IPS-20b (cell line): ENCODE results near the gene SMG6.
"Not testable (repeated sequence)": the region's sequence is repeated elsewhere in the genome, so short reads cannot be mapped to it uniquely, and the experiment has no call there.

Source experiments
- H3K27ac ChIP-seq: one replicate; pipeline ENCODE4 v1.5.1; 2013; ENCODE audit warnings: low read length
- H3K27me3 ChIP-seq: 2 replicates; pipeline ENCODE4 v1.6.1; 2013; ENCODE audit warnings: mild to moderate bottlenecking, low read length, inconsistent platforms; ENCODE audit not compliant: insufficient read depth
- H3K36me3 ChIP-seq: 2 replicates; pipeline ENCODE4 v1.6.1; 2013; ENCODE audit warnings: low read depth, mild to moderate bottlenecking, inconsistent platforms, low read length, moderate library complexity; ENCODE audit not compliant: insufficient read depth
- H3K4me1 ChIP-seq: 2 replicates; pipeline ENCODE4 v1.6.1; 2013; ENCODE audit warnings: mild to moderate bottlenecking, control low read depth, inconsistent platforms, low read length, moderate library complexity; ENCODE audit not compliant: insufficient read depth
- H3K4me3 ChIP-seq: 2 replicates; pipeline ENCODE4 v1.5.1; 2013; ENCODE audit warnings: mild to moderate bottlenecking, low read length, inconsistent platforms
- H3K9ac ChIP-seq: 2 replicates; pipeline ENCODE4 v1.6.1; 2013; ENCODE audit warnings: low read depth, mild to moderate bottlenecking, inconsistent platforms, low read length, moderate library complexity
- H3K9me3 ChIP-seq: 2 replicates; pipeline ENCODE4 v1.6.1; 2013; ENCODE audit warnings: mild to moderate bottlenecking, low read depth, low read length, inconsistent platforms; ENCODE audit not compliant: insufficient read depth

The SMG6 gene

GRCh38 chr17:2178798-2179501, 124.6 kb downstream of the SMG6 start:
- no peak overlapping the region for H3K4me3 ChIP-seq
- no peak overlapping the region for H3K27ac ChIP-seq
- H3K9me3 ChIP-seq = no peaks in the 10 kb centered on the region
- peaks cover 26% of the 10 kb centered on the region for H3K36me3 ChIP-seq
- 0 out of 2 replicates have a peak, but pooled peaks cover 4% of the 10 kb centered on the region for H3K4me1 ChIP-seq
- no peaks in the 10 kb centered on the region for H3K27me3 ChIP-seq
- H3K9ac ChIP-seq = no peak overlapping the region

- Histone ChIP-seq H3K4me3 (no peak overlapping the region), H3K27me3 (no peaks in the 10 kb centered on the region), H3K9me3 (no peaks in the 10 kb centered on the region), H3K9ac (no peak overlapping the region), H3K4me1 (0 out of 2 replicates have a peak, but pooled peaks cover 4% of the 10 kb centered on the region), H3K27ac (no peak overlapping the region), H3K36me3 (peaks cover 25% of the 10 kb centered on the region; the same call in 1 of the 2 replicates)
Observed at GRCh38 chr17:2177235-2177811, 126.3 kb downstream of the SMG6 start.

DNA sequence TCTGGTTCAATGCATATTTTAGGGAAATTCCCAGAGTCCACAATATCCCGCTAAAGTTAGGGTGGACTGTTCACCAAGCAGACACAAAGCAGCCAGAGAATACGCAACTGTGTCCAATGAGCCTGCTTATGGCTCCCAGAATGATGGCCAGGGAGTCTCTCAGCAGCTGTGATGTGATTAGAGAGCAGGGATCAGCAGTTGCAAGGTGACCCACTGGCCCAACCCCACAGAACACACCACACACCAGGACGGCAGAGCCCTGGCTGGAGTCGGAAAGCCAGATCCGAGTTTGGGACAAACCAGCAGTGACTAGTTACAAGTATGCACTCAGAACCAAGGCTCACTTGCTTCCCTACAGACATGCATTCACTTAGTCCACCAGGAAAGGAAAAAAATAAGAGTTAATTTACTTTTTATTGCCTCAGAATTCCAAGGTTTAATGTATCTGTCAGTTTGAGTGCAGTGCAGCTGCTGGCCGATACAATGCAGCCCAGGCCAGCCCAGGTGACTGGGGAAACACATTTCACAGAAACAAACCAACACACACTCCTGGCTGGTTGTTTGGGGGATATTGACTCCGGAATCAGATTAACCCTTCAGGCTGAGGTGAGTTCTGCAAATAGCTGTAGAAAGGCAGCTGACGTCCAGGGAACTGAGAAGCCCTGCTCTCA, 127.0 kb downstream of the SMG6 start:
- Histone ChIP-seq H3K27ac (no peak overlapping the region), H3K36me3 (peaks cover 25% of the 10 kb centered on the region), H3K9ac (no peak overlapping the region), H3K4me3 (no peak overlapping the region), H3K27me3 (no peaks in the 10 kb centered on the region), H3K9me3 (no peaks in the 10 kb centered on the region), H3K4me1 (0 out of 2 replicates have a peak, but pooled peaks cover 4% of the 10 kb centered on the region)

DNA sequence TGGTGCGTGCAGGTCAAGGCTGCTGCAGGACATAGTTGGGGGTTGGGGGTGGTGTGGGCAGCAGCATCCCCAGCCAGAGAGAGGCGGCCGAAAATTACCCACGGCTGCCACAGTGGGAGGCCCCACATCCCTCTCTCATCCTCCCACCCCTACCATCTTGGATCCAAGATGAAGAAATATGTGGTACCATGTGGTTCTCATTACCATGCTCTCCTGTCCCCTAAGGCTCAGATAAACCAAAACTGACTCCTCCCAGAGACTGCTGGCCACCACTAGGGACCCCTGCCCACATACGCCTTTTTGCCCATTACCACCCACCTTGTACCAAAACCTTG, 128.3 kb downstream of the SMG6 start:
- Histone ChIP-seq H3K4me3 (no peak overlapping the region), H3K4me1 (no peaks in the 10 kb centered on the region), H3K36me3 (peaks cover 25% of the 10 kb centered on the region), H3K27ac (no peak overlapping the region), H3K9me3 (no peaks in the 10 kb centered on the region), H3K27me3 (no peaks in the 10 kb centered on the region), H3K9ac (no peak overlapping the region)

- Histone ChIP-seq H3K9me3 (no peaks in the 10 kb centered on the region), H3K4me1 (no peaks in the 10 kb centered on the region), H3K27ac (no peak overlapping the region), H3K27me3 (no peaks in the 10 kb centered on the region), H3K9ac (no peak overlapping the region), H3K4me3 (no peak overlapping the region), H3K36me3 (peaks cover 22% of the 10 kb centered on the region)
Observed at GRCh38 chr17:2174468-2175293, 128.9 kb downstream of the SMG6 start.

- Histone ChIP-seq H3K9me3 (no peaks in the 10 kb centered on the region), H3K4me3 (no peak overlapping the region), H3K27ac (no peak overlapping the region), H3K9ac (no peak overlapping the region), H3K36me3 (peaks cover 27% of the 10 kb centered on the region), H3K4me1 (no peaks in the 10 kb centered on the region), H3K27me3 (no peaks in the 10 kb centered on the region)
Observed at GRCh38 chr17:2174014-2174413, 129.6 kb downstream of the SMG6 start.

GRCh38 chr17:2172999-2173398, 130.6 kb downstream of the SMG6 start:
- Histone ChIP-seq H3K9ac (no peak overlapping the region; the same call in 1 of the 2 replicates), H3K4me1 (no peaks in the 10 kb centered on the region), H3K27me3 (no peaks in the 10 kb centered on the region), H3K36me3 (peaks cover 27% of the 10 kb centered on the region), H3K4me3 (no peak overlapping the region), H3K9me3 (no peaks in the 10 kb centered on the region), H3K27ac (no peak overlapping the region)

DNA sequence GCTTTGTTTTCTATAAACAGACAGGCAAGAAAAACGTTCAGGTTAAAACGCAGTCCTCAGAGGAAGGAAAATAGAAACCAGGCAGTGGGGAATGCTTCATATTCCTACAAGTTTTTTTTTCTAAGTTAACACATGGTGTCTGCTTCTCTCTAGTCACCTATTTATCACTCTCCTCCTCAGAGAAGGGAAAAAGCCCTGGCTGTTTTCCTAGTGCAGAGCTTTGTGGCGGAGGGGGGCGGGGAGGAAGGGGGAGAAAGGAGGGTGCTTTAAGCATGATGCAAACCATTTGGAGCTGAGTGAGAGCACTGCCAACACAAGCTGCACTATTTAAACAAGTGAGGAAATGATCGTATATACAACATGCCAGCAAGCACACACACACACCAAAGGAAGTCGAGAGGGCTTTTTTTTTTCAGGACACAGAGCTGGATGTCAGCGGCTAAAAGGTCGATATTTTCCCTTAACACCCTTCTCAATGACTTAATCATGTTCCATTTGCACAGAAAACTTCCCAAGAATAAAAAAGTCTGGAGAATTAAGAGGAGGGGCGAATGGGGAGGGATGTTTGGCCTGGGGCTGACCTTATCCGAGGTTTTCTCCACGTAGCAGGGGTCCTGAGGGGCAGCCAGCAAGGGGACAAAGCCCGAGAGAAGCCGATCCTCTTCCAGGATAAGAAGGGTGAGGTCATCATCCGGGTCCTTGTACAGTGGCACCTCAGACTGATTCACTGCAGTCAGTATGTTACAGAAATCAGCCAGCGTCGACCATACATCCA, 131.3 kb downstream of the SMG6 start:
- H3K4me1 ChIP-seq = no peaks in the 10 kb centered on the region
- no peak overlapping the region for H3K27ac ChIP-seq

DNA sequence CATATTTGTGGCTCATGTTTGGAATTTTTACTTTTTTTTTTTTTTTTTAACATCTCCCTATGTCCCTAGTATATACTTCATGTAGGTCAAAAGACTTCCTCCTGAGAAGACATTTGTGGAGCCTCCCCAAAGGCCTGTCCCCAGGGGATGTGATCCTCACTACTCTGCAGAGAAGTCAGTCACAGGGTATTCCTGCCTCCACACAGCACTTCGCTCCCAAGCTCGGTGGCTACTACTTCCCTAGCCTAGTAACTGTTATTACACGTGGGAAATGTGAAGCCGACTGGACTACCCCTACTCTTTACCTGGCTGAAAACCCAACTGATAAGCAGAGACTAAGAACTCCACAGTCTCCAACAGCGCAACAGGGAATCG, 131.9 kb downstream of the SMG6 start:
- Histone ChIP-seq H3K27ac (no peak overlapping the region), H3K4me1 (no peaks in the 10 kb centered on the region)

More for the DNA sequence above, 131.3 kb downstream of the SMG6 start:
- H3K27me3 ChIP-seq = no peaks in the 10 kb centered on the region
- no peak overlapping the region for H3K4me3 ChIP-seq
- no peak overlapping the region; the same call in 1 of the 2 replicates for H3K9ac ChIP-seq
- no peaks in the 10 kb centered on the region for H3K9me3 ChIP-seq
- peaks cover 22% of the 10 kb centered on the region for H3K36me3 ChIP-seq

GRCh38 chr17:2170023-2170422, 133.6 kb downstream of the SMG6 start:
- no peaks in the 10 kb centered on the region for H3K9me3 ChIP-seq
- H3K4me3 ChIP-seq = no peak overlapping the region
- H3K36me3 ChIP-seq = peaks cover 25% of the 10 kb centered on the region

More for the DNA sequence above, 131.9 kb downstream of the SMG6 start:
- Histone ChIP-seq H3K36me3 (peaks cover 22% of the 10 kb centered on the region), H3K4me3 (no peak overlapping the region), H3K9ac (no peak overlapping the region), H3K9me3 (no peaks in the 10 kb centered on the region), H3K27me3 (no peaks in the 10 kb centered on the region)

GRCh38 chr17:2165723-2166122, 137.9 kb downstream of the SMG6 start:
- not testable (repeated sequence) for H3K4me1 ChIP-seq, H3K9ac ChIP-seq, H3K4me3 ChIP-seq, H3K27me3 ChIP-seq, H3K9me3 ChIP-seq, H3K27ac ChIP-seq
- peaks cover 21% of the 10 kb centered on the region for H3K36me3 ChIP-seq

More at GRCh38 chr17:2170023-2170422, 133.6 kb downstream of the SMG6 start:
- Histone ChIP-seq H3K9ac (no peak overlapping the region), H3K27ac (no peak overlapping the region), H3K27me3 (no peaks in the 10 kb centered on the region), H3K4me1 (no peaks in the 10 kb centered on the region)
